Superior temporal gyrus (tissue), 1 donor: Measurements from ENCODE around the gene ACSS1.

ENCODE experiments used
- DNase-seq: peaks from one replicate; pipeline ENCODE4 v3.0.0-alpha.2; 2016; ENCODE audit errors: extremely low spot score

The ACSS1 gene

DNA sequence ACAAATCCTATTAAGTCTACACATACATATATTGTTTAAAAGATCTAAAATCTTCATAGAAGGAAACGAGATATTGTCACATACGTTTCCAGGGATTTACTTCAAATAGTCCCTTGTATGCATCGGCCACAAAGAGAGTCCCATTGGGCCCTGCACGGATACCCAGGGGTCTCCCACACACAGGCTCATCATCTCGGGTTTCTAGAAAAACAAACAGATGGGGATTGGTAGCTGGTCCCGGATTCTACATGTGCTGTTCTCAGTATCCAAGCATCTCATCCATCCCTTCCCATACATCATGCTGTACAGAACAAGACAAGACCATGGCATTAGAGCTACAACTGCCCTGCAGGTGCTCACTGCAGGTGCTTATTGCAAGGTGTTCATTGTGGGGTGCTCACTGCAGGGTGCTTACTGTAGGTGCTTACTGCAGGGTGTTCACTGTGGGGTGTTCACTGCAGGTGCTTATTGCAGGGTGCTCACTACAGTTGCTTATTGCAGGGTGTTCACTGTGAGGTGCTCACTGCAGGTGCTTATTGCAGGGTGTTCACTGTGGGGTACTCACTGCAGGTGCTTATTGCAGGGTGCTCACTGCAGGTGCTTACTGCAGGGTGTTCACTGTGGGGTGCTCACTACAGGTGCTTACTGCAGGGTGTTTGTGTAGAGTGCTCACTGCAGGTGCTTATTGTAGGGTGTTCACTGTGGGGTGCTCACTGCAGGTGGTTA, 86.4 kb downstream of the ACSS1 start:
- no peak for DNase-seq

DNA sequence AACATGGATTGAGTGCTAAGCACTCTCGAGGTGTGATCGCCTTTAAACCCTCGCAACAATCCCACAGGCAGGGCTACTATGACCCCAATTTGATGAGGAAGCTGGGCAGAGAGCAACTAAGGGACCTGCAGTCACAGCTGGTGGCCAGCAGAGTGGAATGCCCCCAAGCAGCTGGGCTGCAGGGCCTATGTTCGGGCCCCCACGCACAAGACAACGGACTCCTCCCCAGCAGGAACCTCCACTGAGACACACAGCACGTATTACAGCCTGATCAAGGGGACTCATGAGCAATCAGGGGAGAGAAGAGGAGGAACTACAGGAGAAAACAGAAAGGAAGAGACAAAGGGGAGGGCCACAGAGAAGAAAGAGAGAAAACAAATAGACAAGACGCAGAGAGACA, 87.2 kb downstream of the ACSS1 start:
- no peak for DNase-seq

DNA sequence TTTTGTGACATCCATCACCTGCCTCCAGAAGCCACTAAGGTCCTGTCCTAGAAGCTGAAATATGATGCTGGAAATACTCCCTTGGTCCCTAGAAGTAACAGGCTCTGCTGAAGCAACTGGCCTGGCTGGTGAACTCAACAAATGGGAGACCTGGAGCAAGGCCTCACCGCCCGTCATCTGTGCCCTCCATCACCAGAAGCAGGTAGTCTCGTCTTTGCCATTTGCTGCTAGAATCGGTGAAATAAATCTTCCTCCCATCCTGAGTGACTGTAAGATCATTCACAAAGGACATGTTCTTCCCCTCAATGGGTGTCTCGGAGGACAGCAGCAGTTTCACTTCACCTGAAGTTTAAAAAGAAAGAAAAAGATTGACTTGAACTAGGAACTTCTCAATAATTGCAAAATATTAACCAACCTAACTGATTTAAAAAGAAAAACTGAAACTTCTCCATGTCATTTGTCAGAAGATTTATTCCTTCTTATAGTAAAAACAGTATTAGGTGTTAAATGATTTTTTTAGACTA, 87.8 kb downstream of the ACSS1 start:
- no peak for DNase-seq

DNA sequence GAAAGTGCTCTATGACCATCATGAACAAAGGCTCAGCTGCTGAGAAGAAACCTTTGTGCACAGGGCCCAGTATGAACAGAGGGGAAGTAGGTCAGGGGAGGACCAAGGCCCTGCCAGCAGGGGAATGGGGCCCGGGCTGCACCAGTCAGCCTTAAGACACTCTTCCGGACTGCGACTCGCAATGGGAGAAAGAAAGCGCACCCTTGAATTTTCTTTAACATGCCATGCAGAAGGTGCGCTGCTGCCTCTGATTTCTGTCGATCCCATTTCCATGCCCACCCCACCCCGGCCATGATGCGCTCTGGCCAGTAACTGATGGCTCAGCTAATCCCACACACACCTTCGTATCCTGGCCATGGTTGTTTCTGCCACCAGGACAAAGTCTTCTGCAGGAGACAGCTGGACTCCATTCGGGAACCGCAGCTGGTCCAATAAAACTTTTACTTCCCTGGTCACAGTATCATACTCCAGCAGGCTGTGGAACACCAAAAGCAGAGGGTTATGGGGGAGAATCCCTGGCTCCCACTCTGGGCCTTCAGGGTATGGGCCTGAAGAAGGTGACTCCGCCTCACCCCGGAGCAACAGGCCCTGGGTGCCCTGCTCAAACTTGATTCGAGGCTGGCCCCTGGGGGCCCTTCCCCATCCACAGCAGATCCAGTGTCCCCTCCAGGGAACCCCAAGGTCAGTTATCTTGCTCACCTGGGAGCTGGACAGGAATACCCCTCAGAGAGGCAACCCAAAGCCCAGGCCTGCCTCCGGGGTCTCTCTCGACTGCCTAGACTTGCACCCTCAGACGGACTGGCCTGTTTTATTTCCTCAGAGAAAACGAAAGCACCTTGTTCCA, 88.5 kb downstream of the ACSS1 start:
- no peak for DNase-seq

DNA sequence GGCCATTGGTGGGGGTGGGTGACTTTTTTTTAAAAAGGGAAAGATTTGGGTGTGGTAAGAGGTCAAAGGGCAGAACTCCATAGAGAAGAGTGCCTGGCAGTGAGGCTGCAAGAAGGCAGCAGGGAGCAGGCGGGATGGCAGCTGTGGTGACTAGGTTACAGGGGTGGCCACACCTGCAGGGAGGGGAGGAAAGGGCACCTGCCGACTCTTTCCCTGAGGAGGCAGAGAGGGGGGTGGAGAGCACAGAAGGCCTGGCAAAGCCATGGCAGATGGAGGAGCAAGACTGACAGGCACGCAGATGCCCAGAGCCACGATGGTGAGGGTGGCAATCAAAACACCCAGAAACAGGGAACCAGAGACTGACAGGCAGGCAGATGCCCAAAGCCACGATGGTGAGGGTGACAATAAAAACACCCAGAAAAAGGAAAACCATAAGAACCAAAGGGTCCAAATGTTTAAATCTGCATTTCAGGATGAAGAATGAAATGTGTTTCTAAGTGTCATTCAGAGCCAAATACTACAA, 89.6 kb downstream of the ACSS1 start:
- no peak for DNase-seq

DNA sequence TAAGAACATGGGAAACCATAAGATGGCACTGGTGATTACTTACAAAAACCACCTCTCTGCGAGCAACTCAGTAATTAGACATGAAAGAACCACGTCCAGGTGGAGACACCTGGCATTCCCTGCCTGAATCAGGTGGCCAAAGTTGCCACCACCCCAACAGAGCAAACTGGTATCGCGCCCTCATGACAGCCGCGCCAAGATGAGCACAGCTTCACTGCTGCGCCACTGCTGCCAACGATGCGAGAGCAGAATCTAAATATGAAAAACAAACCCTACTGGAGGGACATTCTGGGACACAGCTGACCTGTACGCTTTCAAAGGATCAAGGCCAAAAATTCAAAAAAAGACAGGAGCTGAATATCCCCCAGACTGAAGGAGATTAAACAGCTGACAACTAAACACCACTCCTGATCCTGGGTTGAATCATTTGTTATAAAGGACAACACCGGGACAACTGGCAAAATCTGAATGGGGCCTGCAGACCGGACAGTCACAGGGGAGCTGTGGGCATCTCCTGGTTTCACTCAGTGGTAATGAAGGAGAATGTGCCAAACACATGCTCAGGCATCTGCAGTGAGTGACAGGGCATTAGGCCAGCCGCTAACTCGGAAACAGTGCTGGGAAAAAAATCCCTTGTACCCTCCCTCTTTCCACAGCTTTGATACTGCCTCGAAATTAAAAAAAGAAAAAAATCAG, 91.5 kb downstream of the ACSS1 start:
- DNase-seq, result no peak

DNA sequence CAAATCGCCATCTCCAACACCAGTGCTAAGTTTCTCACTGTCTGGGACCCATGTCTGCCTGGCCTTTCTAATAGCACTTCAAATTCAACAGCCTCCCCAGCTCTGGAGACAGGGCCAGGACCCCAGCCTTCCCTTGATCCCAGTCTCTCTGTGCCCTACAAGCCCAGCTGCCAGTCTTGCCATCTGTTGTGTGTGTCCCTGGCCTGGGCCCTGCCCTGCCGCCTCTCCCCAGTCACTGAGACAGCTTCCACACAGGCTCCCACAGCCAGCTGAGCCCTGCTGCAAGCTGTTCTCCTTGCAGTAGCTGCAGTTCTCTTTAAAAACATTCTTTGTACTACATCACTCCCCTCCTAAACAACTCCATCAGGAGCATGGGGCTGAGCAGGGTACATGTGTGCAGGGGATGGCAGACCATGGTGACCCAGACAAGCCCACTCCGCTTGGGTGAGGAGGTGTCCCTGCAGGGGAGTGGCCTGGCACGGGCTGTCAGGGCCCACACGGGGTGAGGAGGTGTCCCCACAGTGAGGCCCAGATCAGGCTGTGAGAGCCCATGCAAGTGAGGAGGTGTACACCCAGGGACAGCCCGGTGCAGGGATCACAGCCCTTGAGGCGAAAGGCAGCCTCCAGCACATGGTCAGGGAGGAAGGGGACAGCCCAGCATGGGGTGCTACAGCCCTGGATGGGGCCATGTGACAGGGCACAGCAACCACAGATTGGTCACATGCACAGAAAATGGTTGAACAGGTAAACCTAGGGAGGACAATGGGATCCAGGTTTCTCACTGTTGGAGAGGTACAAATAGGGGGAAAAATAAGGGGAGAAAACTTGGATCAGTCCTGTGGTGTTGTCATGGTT, 92.6 kb downstream of the ACSS1 start:
- DNase-seq, result no peak

DNA sequence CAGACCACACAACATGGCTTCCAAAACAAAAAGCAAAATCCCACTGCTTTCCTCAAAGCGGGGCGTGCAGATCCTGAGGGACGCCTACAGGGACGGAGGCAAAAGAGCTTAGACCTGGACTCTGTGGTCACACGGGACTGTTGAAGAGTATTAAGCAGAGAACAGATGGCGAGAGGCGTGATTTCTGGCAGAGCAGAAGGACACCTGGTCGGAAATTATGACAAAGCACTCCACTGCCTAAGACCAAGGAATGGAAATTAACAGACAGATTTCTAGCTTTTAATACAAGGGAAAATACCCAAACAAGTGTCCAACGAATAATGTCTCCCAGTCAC, 93.5 kb downstream of the ACSS1 start:
- no peak for DNase-seq

DNA sequence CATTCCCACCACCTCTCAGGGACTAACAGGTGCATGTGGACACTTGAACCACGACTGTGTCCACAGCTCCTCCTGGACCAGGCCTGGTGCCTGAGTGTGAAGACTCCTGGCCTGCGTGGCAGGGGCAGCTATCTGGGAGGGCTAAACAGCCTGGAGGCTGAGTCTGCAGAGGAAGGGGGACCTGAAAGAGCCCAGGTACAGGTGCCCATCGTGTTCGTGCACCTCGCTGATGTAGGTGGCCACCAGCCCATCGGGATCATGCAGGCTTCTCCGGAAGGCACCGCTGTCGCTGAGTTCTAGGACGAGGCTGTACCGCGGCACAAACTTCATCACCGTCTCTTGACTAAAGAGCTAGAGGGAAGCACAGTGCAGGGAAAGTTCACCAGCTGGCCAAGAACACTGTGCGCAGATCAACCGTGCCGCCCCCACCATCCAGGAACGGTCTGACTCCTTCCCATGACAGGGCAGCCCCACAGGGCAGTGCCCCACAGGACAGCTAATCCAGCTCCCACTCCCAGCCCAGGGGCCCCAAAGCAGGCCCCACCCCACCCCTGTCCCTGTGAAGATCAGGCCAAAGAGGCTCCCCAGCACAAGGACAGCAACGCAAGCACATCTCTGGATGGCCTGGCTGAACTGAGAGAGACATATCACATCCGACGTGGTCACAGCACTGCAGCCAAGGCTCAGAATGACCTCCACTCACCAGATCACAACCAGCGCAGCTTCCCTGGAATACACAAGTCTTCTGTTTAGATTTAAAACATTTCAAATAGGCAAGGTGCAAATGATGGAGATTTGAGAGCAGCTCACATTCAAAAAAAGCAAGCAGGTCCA, 94.0 kb downstream of the ACSS1 start:
- no peak for DNase-seq

DNA sequence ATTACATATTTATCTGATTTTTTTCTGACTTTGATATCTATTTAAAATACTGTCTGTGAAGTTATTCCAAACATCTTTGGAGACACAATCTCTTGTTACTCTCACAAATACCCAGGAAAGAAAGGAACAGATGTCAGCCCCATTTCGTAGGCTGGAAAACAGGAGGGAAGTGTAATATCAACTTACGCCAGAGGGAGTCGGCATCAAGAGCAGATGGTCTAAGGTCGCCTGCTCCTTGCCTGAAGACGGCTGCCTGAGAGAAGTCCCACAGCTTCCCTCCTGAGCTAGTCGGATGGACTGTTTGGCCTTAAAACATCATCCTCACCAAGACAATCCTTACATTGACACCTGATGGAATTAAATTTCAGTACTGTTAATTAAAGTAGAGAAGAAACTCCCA, 95.4 kb downstream of the ACSS1 start:
- DNase-seq, result no peak

DNA sequence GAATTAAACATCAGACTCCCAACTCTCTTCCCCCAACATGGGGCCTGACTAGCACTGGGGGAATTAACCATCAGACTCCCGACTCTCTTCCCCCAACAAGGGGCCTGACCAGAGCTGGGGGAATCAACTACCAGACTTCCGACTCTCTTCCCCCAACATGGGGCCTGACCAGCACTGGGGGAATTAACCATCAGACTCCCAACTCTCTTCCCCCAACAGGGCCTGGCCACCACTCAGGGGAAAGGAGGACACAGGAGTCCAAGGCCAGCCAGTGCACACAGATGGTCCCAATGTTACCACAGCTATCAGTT, 95.8 kb downstream of the ACSS1 start:
- DNase-seq, result no peak

DNA sequence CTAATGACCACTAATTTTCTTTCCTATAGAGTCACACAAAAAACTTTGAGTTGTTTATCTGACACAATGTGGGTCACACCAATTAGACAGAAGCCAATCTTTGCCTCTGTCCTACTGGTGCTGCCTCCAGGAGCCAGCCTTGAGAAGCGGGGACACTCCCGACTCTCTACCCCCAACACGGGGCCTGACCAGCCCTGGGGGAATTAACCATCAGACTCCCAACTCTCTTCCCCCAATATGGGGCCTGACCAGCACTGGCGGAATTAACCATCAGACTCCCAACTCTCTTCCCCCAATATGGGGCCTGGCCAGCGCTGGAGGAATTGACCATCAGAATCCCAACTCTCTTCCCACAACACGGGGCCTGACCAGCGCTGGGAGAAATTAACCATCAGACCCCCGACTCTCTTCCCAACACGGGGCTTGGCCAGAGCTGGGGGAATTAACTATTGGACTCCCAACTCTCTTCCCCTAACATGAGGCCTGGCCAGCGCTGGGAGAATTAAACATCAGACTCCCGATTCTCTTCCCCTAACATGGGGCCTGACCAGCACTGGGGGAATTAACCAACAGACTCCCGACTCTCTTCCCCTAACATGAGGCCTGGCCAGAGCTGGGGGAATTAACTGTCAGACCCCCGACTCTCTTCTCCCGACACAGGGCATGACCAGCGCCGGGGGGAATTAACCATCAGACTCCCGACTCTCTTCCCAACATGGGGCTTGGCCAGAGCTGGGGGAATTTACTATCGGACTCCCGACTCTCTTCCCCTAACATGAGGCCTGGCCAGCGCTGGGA, 96.4 kb downstream of the ACSS1 start:
- no peak for DNase-seq

DNA sequence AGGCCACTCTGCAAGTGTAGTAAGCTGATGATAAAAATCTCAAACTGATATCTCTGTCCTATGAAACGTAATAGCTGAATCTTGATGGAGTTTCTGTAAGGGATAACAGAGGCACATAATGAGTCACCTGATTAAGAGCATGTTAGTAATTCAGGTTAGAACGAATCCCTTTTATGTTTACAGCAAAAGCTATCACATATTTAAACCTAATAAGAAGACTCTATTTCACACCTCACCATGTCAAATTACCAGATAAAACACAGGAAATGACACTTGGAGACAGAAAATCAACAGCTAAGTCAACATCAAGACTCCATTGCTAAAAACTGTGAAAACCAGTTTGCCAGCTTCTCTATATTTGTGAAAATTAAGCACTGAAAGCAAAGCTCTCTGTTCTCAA, 97.1 kb downstream of the ACSS1 start:
- no peak for DNase-seq

DNA sequence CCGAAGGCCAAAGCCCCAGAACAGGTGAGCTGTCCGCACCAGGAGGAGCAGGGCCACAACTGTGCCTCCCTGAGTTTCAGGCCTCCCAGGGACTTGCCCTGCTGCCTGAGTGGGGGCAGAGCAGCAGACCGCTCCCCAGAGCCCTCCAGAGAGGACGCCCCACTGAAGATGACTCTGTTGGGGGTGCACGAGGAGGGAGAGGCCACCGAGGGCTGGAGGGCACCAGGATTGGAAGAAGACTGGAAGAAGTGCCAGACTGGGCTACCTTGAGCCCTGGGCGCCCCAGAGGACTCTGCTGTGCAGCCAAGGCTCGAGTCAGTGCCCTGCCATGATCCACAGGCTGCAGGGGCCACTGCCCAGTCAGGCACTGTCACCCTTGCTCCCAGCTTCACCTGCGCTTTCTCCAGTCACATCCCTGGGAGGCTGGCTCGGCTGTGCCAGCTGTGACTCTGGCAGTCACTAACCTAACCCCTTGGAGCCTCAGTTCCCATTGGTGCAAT, 97.6 kb downstream of the ACSS1 start:
- DNase-seq, result no peak

DNA sequence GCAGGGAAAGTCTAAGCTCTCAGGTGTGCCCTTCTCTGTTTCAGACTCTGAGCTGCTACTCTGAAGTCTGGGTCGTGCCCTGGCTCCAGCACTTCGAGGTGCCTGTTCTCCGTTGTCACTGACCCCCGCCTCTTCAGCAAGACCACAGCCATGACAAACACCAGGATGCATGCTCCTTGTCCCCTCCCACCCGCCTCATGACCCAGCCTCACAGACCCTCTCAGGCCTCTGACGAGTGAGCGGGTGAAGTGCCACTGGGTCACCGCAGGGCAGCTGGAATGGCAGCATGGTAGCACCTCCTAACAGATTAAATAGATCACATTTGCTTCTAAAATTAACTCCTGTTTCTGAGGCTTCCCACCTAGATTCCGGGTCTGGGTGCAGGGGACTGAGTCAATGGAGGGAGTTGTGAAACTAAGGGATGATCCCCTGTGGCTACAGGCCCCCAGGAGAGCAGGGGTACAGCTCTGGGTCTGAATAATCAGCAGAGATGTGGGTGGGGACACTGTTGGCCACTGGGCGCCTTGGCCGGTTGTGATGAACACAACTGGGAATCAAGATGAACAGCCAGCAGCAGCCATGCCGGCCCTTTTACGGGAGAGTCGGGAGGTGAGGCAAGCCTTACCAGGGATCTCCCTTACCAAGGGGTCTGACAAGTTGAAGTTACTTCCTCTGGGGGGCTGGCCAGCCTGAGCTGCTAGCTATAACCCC, 98.2 kb downstream of the ACSS1 start:
- DNase-seq, result no peak

DNA sequence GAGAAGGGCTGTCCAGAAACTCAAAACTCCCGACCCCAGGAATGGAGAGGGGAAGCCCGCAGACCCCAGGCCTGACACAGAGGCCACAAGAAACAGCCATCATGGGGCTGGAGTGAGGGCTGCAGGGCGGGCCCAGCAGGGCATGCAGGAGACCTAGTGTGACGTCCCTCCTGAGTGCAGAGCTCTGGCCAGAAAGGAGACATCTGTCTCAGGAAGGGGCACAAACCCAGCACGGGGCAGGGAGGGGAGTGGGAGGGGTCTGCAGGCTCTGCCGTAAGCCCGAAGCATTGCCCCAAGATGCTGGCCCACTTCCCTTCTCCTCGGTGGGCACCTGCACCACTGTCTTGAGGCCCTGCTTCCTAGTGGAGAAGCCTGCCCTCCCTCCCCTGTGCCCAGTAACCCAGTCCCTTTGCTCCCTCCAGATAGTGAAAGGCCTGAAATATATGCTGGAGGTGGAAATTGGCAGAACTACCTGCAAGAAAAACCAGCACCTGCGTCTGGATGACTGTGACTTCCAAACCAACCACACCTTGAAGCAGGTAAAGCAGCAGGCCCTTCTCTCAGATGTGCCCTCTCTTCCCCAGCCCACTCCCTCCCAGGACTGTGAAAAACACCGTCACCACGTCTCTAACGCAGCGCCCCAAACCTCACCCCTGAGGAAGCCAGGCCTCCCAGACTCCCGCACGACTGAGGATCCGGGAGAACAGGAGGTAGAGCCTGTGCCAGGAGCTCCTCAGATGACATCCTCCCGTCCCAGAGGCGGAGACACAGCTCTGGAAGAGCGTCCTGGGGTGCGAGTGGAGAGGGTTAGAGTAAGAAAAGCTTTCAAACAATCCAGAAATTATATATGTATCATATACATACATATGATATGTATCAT, 99.2 kb downstream of the ACSS1 start:
- DNase-seq, result no peak

DNA sequence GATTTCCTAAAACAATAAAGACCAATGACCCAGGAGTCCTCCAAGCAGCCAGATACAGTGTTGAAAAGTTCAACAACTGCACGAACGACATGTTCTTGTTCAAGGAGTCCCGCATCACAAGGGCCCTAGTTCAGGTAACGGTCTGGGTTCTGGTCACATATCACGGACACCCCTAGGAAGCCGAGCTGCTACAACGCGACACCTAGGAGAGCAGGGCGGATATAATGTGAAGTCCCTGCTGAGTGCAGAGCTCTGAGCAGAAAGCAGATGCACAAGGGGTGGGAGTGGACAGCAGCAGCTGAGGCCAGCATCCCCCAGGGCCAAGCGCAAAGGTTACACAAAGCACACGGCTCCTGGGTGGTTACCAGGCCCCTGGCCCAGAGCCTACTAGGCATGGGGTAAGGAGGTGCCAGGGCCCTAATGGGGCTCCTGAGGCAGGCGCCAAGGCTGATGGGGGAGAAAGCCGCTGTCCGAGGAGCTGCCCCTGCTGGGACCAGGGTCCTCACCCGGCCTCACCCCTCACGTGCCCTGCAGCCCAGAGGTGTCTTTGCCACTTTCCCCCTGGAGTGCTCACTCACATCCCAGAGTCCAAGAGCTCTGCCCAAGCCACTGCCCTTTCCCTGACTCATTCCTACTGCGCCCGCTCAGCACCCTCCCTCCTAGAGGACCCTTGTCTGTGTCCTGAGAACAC, 100.5 kb downstream of the ACSS1 start:
- DNase-seq, result no peak
